Astrocyte (in vitro differentiated cells and primary cell): Measurements from ENCODE around the gene SMIM14. TPM values are rescaled to one million over a fixed set of nuclear protein-coding genes. Genes with fewer than 3 reads are reported as not detected.

Experiments used
- DNase-seq: peaks from one replicate; pipeline ENCODE4 v3.0.0-alpha.2; 2010; ENCODE audit warnings: low read depth
- FAIRE-seq: peaks from 2 replicates; lab custom pipeline; 2011; peaks lifted over from hg19 to GRCh38; lab: Jason Lieb, UNC
- H2AFZ ChIP-seq: 2 replicates; pipeline ENCODE4 v1.6.0; 2012; ENCODE audit warnings: low read depth, low read length, inconsistent platforms
- H3K27ac ChIP-seq: 2 replicates; pipeline ENCODE4 v1.5.1; 2011; ENCODE audit warnings: low read depth, low read length, inconsistent platforms
- H3K27me3 ChIP-seq: 2 replicates; pipeline ENCODE4 v1.6.0; 2011; ENCODE audit warnings: low read length, inconsistent platforms; ENCODE audit not compliant: insufficient read depth
- H3K36me3 ChIP-seq: 2 replicates; pipeline ENCODE4 v1.5.1; 2011; ENCODE audit warnings: low read length, inconsistent platforms; ENCODE audit not compliant: insufficient read depth
- H3K4me1 ChIP-seq: 2 replicates; pipeline ENCODE4 v1.5.1; 2011; ENCODE audit warnings: low read length, inconsistent platforms; ENCODE audit not compliant: insufficient read depth
- H3K4me2 ChIP-seq: 2 replicates; pipeline ENCODE4 v1.6.0; 2012; ENCODE audit warnings: low read length, inconsistent platforms
- H3K4me3 ChIP-seq: 2 replicates; pipeline ENCODE4 v1.5.1; 2011; ENCODE audit warnings: low read depth, mild to moderate bottlenecking, low read length, inconsistent platforms; ENCODE audit not compliant: insufficient read depth
- H3K79me2 ChIP-seq: 2 replicates; pipeline ENCODE4 v1.6.0; 2012; ENCODE audit warnings: mild to moderate bottlenecking, low read length, inconsistent platforms; ENCODE audit not compliant: insufficient read depth
- H3K9ac ChIP-seq: 2 replicates; pipeline ENCODE4 v1.6.0; 2012; ENCODE audit warnings: mild to moderate bottlenecking, low read length, inconsistent platforms
- H3K9me3 ChIP-seq: 2 replicates; pipeline ENCODE4 v1.5.1; 2012; ENCODE audit warnings: low read depth, mild to moderate bottlenecking, low read length, inconsistent platforms; ENCODE audit not compliant: insufficient read depth
- H4K20me1 ChIP-seq: 2 replicates; pipeline ENCODE4 v1.6.0; 2012; ENCODE audit warnings: low read length, inconsistent platforms; ENCODE audit not compliant: insufficient read depth
- H3K27ac Mint-ChIP-seq: one replicate; pipeline ENCODE4 v1.8.0; 2021; ENCODE audit warnings: mild to moderate bottlenecking, mixed read lengths; ENCODE audit not compliant: unreplicated experiment
- H3K27me3 Mint-ChIP-seq: one replicate; pipeline ENCODE4 v1.8.0; 2021; ENCODE audit warnings: low read depth, mixed read lengths; ENCODE audit not compliant: unreplicated experiment
- H3K36me3 Mint-ChIP-seq: one replicate; pipeline ENCODE4 v1.8.0; 2021; ENCODE audit warnings: low read depth, mixed read lengths; ENCODE audit not compliant: unreplicated experiment
- H3K4me1 Mint-ChIP-seq: one replicate; pipeline ENCODE4 v1.8.0; 2021; ENCODE audit warnings: low read depth, mixed read lengths; ENCODE audit not compliant: unreplicated experiment
- H3K4me3 Mint-ChIP-seq: one replicate; pipeline ENCODE4 v1.8.0; 2021; ENCODE audit warnings: mild to moderate bottlenecking, moderate library complexity, mixed read lengths; ENCODE audit not compliant: unreplicated experiment
- H3K9me3 Mint-ChIP-seq: one replicate; pipeline ENCODE4 v1.8.0; 2021; ENCODE audit warnings: mild to moderate bottlenecking, mixed read lengths; ENCODE audit not compliant: unreplicated experiment
- EZH2 ChIP-seq: IDR thresholded peaks from 2 replicates; pipeline ENCODE4 v1.6.1; 2012; ENCODE audit warnings: mild to moderate bottlenecking, low read length, inconsistent platforms; ENCODE audit not compliant: insufficient read depth
- total RNA-seq: library from RNA; stranded (reverse); gene quantifications from 2 replicates; pipeline ENCODE4 v1.2.1, GENCODE V29; 2021
- TF ChIP-seq, protein P1 (sequence below): IDR thresholded peaks from 2 replicates; pipeline ENCODE4 v1.5.1; 2011; ENCODE audit warnings: low read depth, mild to moderate bottlenecking, inconsistent platforms, low read length, moderate library complexity; ENCODE audit not compliant: insufficient read depth

Gene SMIM14
- total RNA-seq, 1 donor from 2014 or later, result 28.3 TPM

DNA sequence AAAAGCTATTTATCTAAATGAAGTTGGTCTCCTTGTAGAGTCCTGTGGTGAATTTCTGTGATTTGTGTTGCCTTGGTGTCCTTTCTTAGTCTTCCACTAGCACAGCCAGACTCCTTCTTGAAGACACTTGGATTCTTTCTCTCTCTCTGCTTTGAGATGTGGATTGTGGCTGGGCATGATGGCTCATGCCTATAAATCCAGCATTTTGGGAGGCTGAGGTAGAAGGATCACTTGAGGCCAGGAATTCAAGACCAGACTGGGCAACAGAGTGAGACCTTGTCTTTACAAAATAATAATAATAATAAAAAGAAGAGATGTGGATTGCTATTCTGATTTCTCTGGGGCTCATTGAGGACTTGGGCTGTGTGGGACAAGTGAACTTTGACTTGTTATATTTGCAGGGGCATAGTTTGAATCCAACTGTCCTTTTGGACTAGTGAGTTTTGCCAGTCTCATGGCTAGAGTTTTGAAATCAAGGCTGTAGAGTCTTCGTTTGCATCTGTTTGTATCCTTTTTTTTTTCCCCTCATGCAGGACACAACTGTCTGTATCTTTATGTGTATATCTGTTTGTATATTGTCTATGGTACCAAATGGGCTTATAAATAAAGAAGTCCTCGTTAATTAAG lies 11.1 kb upstream of the SMIM14 start:
- no peaks in the 10 kb centered on the region for H3K36me3 ChIP-seq
- no peaks in the 10 kb centered on the region for H4K20me1 ChIP-seq
- FAIRE-seq, result no peak
- Mint-ChIP-seq H3K27me3 (no peaks in the 10 kb centered on the region), H3K4me3 (no peak overlapping the region), H3K9me3 (no peaks in the 10 kb centered on the region), H3K27ac (no peak overlapping the region), H3K4me1 (no peaks in the 10 kb centered on the region), H3K36me3 (peaks cover 3% of the 10 kb centered on the region)
- no peak overlapping the region for H3K9ac ChIP-seq
- H3K79me2 ChIP-seq, result no peaks in the 10 kb centered on the region
- DNase-seq, result no peak
- no peak overlapping the region for H3K27ac ChIP-seq
- H2AFZ ChIP-seq, result no peak overlapping the region
- no peaks in the 10 kb centered on the region for H3K9me3 ChIP-seq
- no peaks in the 10 kb centered on the region for H3K27me3 ChIP-seq
- TF ChIP-seq, protein P1, sequence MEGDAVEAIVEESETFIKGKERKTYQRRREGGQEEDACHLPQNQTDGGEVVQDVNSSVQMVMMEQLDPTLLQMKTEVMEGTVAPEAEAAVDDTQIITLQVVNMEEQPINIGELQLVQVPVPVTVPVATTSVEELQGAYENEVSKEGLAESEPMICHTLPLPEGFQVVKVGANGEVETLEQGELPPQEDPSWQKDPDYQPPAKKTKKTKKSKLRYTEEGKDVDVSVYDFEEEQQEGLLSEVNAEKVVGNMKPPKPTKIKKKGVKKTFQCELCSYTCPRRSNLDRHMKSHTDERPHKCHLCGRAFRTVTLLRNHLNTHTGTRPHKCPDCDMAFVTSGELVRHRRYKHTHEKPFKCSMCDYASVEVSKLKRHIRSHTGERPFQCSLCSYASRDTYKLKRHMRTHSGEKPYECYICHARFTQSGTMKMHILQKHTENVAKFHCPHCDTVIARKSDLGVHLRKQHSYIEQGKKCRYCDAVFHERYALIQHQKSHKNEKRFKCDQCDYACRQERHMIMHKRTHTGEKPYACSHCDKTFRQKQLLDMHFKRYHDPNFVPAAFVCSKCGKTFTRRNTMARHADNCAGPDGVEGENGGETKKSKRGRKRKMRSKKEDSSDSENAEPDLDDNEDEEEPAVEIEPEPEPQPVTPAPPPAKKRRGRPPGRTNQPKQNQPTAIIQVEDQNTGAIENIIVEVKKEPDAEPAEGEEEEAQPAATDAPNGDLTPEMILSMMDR, result no peak
- TF ChIP-seq EZH2, result no peak
- H3K4me1 ChIP-seq, result no peaks in the 10 kb centered on the region
- H3K4me2 ChIP-seq, result no peak overlapping the region
- H3K4me3 ChIP-seq, result no peak overlapping the region

DNA sequence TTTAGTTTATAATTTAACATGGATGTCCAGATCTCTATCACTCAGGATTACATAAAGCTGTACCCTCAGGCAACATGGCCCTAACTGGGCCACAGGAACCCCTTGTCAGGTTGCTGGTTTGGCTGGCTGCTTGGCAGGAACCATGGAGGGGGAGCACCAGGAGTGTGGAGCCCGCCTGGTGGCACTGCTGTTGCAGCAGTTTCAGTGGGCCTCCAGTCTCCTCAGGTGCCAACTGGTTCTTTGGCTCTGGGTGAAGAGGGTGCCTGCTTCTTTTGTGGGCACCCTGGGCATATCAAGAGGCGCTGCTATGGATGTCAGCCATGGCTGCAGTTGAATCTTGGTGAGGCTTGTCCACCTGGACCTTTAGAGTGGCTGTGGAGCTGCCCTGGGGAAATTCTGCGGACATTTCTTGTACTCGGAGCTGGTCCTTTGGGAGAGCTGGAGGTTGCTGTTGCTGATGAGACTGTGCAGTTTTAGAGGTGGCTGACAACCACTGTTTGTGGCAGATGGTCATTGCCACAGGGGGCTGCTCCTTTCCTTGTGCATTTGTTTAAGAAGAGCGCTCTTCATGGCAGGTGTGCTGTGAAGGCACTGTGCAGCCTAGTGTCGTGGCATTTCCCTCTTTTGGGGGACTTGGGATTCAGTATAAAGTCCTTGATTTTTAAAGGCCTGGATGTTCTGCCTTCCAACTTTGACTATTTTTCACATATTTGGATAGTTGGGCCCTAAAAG lies 10.3 kb upstream of the SMIM14 start:
- H2AFZ ChIP-seq, result no peak overlapping the region
- no peak for FAIRE-seq
- TF ChIP-seq EZH2, result no peak
- TF ChIP-seq, protein P1, result no peak
- Mint-ChIP-seq H3K27me3 (no peaks in the 10 kb centered on the region), H3K27ac (no peak overlapping the region), H3K4me3 (no peak overlapping the region), H3K9me3 (no peaks in the 10 kb centered on the region), H3K36me3 (peaks cover 3% of the 10 kb centered on the region), H3K4me1 (no peaks in the 10 kb centered on the region)
- H3K79me2 ChIP-seq, result no peaks in the 10 kb centered on the region
- H3K27me3 ChIP-seq, result no peaks in the 10 kb centered on the region
- no peak overlapping the region for H3K9ac ChIP-seq
- H3K27ac ChIP-seq, result no peak overlapping the region
- DNase-seq, result no peak
- no peak overlapping the region for H3K4me3 ChIP-seq
- H3K9me3 ChIP-seq, result no peaks in the 10 kb centered on the region
- H4K20me1 ChIP-seq, result no peaks in the 10 kb centered on the region
- no peak overlapping the region for H3K4me2 ChIP-seq
- H3K4me1 ChIP-seq, result no peaks in the 10 kb centered on the region
- H3K36me3 ChIP-seq, result no peaks in the 10 kb centered on the region

DNA sequence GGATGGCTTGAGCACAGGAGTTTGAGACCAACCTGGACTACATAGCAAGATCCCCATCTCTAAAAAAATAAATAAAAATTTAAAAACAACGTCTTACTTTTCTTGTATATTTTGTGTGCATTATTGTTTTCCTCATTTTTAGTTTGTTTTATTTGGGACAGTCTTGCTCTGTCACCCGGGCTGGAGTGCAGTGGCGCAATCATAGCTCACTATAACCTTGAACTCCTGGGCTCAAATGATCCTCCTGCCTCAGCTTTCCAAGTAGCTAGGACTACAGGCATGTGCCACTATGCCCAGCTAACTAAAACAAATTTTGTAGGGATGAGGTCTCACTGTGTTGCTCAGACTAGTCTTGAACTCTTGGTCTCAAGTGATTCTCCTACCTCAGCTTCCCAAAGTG lies 9.5 kb upstream of the SMIM14 start:
- no peaks in the 10 kb centered on the region for H4K20me1 ChIP-seq
- FAIRE-seq (no peak), DNase-seq (no peak)
- no peaks in the 10 kb centered on the region for H3K27me3 ChIP-seq
- no peak overlapping the region for H3K9ac ChIP-seq
- no peaks in the 10 kb centered on the region for H3K4me1 ChIP-seq
- Mint-ChIP-seq H3K27me3 (no peaks in the 10 kb centered on the region), H3K4me1 (no peaks in the 10 kb centered on the region), H3K27ac (no peak overlapping the region), H3K4me3 (no peak overlapping the region), H3K36me3 (peaks cover 3% of the 10 kb centered on the region), H3K9me3 (no peaks in the 10 kb centered on the region)
- no peak overlapping the region for H3K27ac ChIP-seq
- no peaks in the 10 kb centered on the region for H3K36me3 ChIP-seq
- no peak overlapping the region for H2AFZ ChIP-seq
- no peaks in the 10 kb centered on the region for H3K79me2 ChIP-seq
- H3K9me3 ChIP-seq, result no peaks in the 10 kb centered on the region
- no peak overlapping the region for H3K4me2 ChIP-seq
- TF ChIP-seq EZH2, result no peak
- TF ChIP-seq, protein P1, result no peak
- no peak overlapping the region for H3K4me3 ChIP-seq
